Measurements from ENCODE around the gene CTSL.

The CTSL gene

DNA sequence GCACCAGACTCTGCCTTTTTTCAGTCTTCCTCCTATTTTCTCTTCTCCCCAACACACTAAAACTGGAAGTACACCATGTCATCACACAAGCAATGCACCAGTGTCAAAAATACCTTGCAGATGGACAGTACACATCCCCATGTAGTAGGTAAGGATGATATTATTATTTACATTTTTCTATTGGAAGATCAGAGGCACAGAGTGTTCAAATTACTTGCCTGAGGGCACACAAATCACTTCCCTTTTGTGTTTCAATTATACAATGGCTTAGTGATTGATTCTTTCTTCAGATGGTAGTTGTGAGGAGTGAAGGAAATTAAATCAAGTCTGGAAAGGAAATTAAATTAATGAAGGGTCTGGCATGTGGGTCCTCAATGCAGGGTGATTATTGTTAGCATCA, 39.6 kb downstream of the CTSL start:
- Histone ChIP-seq H3K36me3 (no peaks in the 10 kb centered on the region), H3K4me1 (no peaks in the 10 kb centered on the region), H3K4me3 (ENCODE audit: low read depth, low read length) (no peak overlapping the region), H3K9me3 (no peaks in the 10 kb centered on the region), H3K27me3 (no peaks in the 10 kb centered on the region)
- TF ChIP-seq, protein P1, sequence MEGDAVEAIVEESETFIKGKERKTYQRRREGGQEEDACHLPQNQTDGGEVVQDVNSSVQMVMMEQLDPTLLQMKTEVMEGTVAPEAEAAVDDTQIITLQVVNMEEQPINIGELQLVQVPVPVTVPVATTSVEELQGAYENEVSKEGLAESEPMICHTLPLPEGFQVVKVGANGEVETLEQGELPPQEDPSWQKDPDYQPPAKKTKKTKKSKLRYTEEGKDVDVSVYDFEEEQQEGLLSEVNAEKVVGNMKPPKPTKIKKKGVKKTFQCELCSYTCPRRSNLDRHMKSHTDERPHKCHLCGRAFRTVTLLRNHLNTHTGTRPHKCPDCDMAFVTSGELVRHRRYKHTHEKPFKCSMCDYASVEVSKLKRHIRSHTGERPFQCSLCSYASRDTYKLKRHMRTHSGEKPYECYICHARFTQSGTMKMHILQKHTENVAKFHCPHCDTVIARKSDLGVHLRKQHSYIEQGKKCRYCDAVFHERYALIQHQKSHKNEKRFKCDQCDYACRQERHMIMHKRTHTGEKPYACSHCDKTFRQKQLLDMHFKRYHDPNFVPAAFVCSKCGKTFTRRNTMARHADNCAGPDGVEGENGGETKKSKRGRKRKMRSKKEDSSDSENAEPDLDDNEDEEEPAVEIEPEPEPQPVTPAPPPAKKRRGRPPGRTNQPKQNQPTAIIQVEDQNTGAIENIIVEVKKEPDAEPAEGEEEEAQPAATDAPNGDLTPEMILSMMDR (IDR thresholded peaks at IDR 0.05; ENCODE audit: low read depth, low read length): no peak
- no peak for DNase-seq

DNA sequence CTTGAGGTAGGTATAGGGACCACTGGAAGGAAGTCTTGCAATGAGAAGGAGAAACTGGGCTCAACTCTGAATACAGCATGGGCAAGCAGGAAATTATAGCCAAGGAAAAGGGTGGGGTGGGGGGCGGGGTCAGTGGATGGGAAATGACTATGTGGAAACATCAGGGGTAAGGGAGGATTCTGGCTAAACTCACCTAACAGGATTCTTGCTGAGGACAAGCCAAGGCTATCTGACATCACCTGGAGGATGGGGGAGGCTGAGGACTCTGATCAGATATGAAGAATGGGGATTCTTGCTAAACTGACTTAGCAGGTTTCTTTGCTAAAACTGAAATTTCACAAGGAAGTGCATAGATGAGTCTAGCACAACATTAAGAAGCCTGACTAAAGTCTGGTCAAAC, 40.8 kb downstream of the CTSL start:
- Histone ChIP-seq H3K27me3 (no peaks in the 10 kb centered on the region), H3K4me3 (ENCODE audit: low read depth, low read length) (no peak overlapping the region), H3K36me3 (no peaks in the 10 kb centered on the region), H3K9me3 (no peaks in the 10 kb centered on the region), H3K4me1 (no peaks in the 10 kb centered on the region; the same call in 1 of the 2 replicates)
- no peak for DNase-seq
- TF ChIP-seq, protein P1 (IDR thresholded peaks at IDR 0.05; ENCODE audit: low read depth, low read length): no peak

GRCh38 chr9:87770616-87771315, 44.8 kb downstream of the CTSL start:
- TF ChIP-seq, protein P1 (IDR thresholded peaks at IDR 0.05; ENCODE audit: low read depth, low read length): no peak
- H3K4me3 ChIP-seq (ENCODE audit: low read depth, low read length): no peak overlapping the region

GRCh38 chr9:87771316-87772006, 45.5 kb downstream of the CTSL start:
- H3K4me3 ChIP-seq (ENCODE audit: low read depth, low read length): no peak overlapping the region
- no peaks in the 10 kb centered on the region for H3K36me3 ChIP-seq
- no peaks in the 10 kb centered on the region; the same call in 1 of the 2 replicates for H3K4me1 ChIP-seq
- H3K9me3 ChIP-seq: no peaks in the 10 kb centered on the region
- H3K27me3 ChIP-seq: no peaks in the 10 kb centered on the region
- peak; percentile 48 for DNase-seq
- TF ChIP-seq, protein P1 (IDR thresholded peaks at IDR 0.05; ENCODE audit: low read depth, low read length): no peak

More at GRCh38 chr9:87770616-87771315, 44.8 kb downstream of the CTSL start:
- no peaks in the 10 kb centered on the region for H3K27me3 ChIP-seq
- H3K9me3 ChIP-seq: no peaks in the 10 kb centered on the region
- H3K4me1 ChIP-seq: no peaks in the 10 kb centered on the region; the same call in 1 of the 2 replicates
- no peak for DNase-seq
- H3K36me3 ChIP-seq: no peaks in the 10 kb centered on the region

DNA sequence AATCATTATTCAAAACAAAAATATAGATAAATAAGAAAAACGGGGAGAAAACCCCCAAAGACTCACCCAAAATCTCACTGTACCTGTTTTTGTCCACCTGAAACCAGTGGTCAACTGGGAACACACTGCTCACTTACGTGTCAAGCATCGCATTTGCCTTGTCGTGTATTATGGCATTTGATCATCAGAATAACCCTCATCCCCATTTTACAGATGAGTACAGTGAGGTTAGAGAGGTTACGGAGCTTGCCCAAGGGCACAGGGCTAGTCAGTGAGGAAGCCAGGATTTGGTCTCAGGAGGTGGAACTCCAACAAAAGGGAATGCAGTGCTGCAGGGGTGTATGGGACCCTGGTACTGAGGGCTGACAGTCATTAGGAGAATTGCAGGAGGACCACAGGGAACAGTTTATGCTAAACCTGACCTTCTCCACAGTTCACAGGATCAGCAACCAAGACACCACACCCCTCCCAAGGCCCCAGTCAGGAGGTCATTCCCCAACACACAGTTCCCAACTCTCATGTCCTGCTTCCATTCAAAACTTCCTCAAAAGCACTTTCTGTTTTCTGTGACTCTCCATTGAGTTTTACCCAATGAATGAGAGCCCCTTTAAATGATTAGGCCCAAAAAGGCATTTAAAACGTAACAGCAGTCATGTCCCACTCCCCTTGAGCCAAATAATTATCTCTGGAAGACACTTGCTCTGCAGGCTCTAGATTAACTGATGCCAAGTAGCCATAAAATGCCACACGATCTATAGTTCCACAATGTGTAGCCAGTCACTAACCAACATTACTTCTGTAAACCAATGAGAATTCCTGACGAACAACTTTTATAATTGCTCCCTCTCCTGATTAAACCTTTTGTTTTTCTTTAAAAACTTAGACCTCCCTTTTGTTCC, 50.8 kb downstream of the CTSL start:
- DNase-seq: no peak
- no peaks in the 10 kb centered on the region for H3K4me1 ChIP-seq

More for the DNA sequence above, 50.8 kb downstream of the CTSL start:
- Histone ChIP-seq H3K4me3 (ENCODE audit: low read depth, low read length) (no peak overlapping the region), H3K27me3 (no peaks in the 10 kb centered on the region), H3K9me3 (no peaks in the 10 kb centered on the region), H3K36me3 (no peaks in the 10 kb centered on the region)
- TF ChIP-seq, protein P1 (IDR thresholded peaks at IDR 0.05; ENCODE audit: low read depth, low read length): no peak

All from BE2C (cell line).